ENCODE results near the gene GPALPP1.

DNA sequence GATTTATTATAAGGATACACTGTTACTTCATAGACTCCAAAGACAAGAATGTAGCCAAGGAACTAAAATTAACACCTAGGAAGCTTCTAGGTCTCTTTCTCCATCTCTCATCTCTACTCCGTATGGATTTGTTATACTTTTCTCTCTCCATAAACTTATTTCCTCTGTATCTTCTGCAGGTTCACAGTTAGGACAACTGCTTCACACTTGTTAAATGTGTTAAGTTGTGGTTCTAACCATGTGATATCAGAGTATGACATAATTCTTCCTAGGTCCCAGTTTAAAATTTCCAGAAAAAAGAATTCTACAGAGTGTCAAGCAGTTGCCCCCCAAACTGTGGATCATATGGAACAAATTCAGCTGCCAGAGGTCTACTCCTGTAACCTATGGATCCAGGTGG, 88.7 kb downstream of the GPALPP1 start:
- TF ChIP-seq POLR2A (IDR thresholded peaks at IDR 0.05; ENCODE audit: low read length) (no peak), GATA1 (IDR thresholded peaks at IDR 0.05; ENCODE audit: low read depth, low read length) (no peak)
